Esophagus squamous epithelium (tissue), 4 donors: ENCODE measurements around the gene ALAS1.

Experiments
- CTCF ChIP-seq, 6 experiments: fragments of 450-650 bp in 4 of 6; fragments of 200-600 bp in 2 of 6; sonication (generic) in 2 of 6; IDR thresholded peaks; one replicate each; pipeline ENCODE4 v1.5.1; 2016 to 2019; ENCODE audit warnings: antibody characterized with exemption in 6 of 6, mild to moderate bottlenecking in 4 of 6, moderate library complexity in 4 of 6
- POLR2A ChIP-seq, 4 donors: fragments of 450-650 bp; IDR thresholded peaks; one replicate each; pipeline ENCODE4 v1.6.1; 2017; ENCODE audit warnings: antibody characterized with exemption in 4 of 4, mild to moderate bottlenecking in 4 of 4, moderate library complexity in 3 of 4

- TF ChIP-seq CTCF (IDR thresholded peaks at IDR 0.05) = no peak
- TF ChIP-seq POLR2A (IDR thresholded peaks at IDR 0.05) = no peak
Observed at GRCh38 chr3:52177701-52178042, 20.3 kb upstream of the ALAS1 start.
